SK-N-MC (cell line): ENCODE data around the gene FBXL7.

ENCODE experiments used
- DNase-seq: peaks from one replicate; pipeline ENCODE4 v3.0.0-alpha.2; 2011; ENCODE audit warnings: low read depth, low spot score
- H3K27ac ChIP-seq: fragments of 200-600 bp; sonication (generic); 2 replicates; pipeline ENCODE4 v1.5.1; 2016; ENCODE audit warnings: mixed run types
- H3K36me3 ChIP-seq: fragments of 200-600 bp; sonication (generic); 2 replicates; pipeline ENCODE4 v1.6.1; 2017; ENCODE audit warnings: antibody characterized with exemption, low read length, mixed read lengths; ENCODE audit not compliant: insufficient read depth
- H3K4me3 ChIP-seq: fragments of 200-600 bp; sonication (generic); 2 replicates; pipeline ENCODE4 v1.5.1; 2016
- H3K9ac ChIP-seq: fragments of 200-600 bp; sonication (generic); 2 replicates; pipeline ENCODE4 v1.8.0; 2017; ENCODE audit warnings: mixed run types, mixed read lengths; ENCODE audit not compliant: insufficient read length
- H3K9me3 ChIP-seq: fragments of 200-600 bp; sonication (generic); 2 replicates; pipeline ENCODE4 v1.6.1; 2017; ENCODE audit warnings: low read depth, mild to moderate bottlenecking, antibody characterized with exemption, low read length, moderate library complexity, mixed read lengths
- EZH2 ChIP-seq: fragments of 200-600 bp; sonication (generic); IDR thresholded peaks from one replicate; pipeline ENCODE4 v1.6.1; 2017; ENCODE audit warnings: antibody characterized with exemption
- FOXP2 ChIP-seq: optimal IDR thresholded peaks from 2 replicates; pipeline ENCODE3; 2011; ENCODE audit warnings: mild to moderate bottlenecking, moderate library complexity; ENCODE audit not compliant: insufficient read depth; ENCODE audit errors: extremely low read length, control extremely low read depth
- POLR2AphosphoS5 ChIP-seq: IDR thresholded peaks from 2 replicates; pipeline ENCODE4 v1.6.1; 2012; ENCODE audit warnings: mild to moderate bottlenecking, low read depth, low read length, borderline replicate concordance

FBXL7 gene

GRCh38 chr5:15474143-15474719, 25.7 kb upstream of the FBXL7 start:
- no peak overlapping the region for H3K4me3 ChIP-seq
- no peak for DNase-seq
- no peaks in the 10 kb centered on the region for H3K36me3 ChIP-seq
- H3K9ac ChIP-seq = no peak overlapping the region
- TF ChIP-seq FOXP2 = no peak
- no peak overlapping the region for H3K27ac ChIP-seq
- H3K9me3 ChIP-seq = no peaks in the 10 kb centered on the region

DNA sequence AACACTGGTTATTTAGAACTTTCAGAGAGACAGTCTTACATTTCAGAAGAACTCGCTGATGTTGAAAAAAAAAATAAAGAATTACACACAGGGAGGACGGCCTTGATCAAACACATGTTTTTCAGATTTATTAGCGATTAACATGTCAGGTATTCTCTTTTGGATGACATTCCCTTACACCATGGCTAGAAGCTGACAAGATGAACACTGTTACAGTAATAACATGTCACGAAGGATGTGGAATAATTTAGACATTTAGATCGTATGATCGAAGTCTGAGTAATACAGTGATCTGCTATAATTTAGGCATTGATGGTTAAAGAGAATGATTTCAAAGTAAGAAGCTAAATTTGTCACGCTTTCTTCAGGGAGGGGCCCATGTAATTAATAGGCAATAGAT, 24.6 kb upstream of the FBXL7 start:
- DNase-seq = no peak
- Histone ChIP-seq H3K36me3 (no peaks in the 10 kb centered on the region), H3K9me3 (no peaks in the 10 kb centered on the region), H3K27ac (no peak overlapping the region), H3K4me3 (no peak overlapping the region), H3K9ac (no peak overlapping the region)
- TF ChIP-seq POLR2AphosphoS5 (no peak), FOXP2 (no peak), EZH2 (no peak)

- no peak overlapping the region for H3K9ac ChIP-seq
- no peak overlapping the region for H3K4me3 ChIP-seq
- no peak overlapping the region for H3K27ac ChIP-seq
- TF ChIP-seq EZH2 = no peak
- H3K36me3 ChIP-seq = no peaks in the 10 kb centered on the region
- no peak for DNase-seq
- no peaks in the 10 kb centered on the region for H3K9me3 ChIP-seq
These were observed 23.0 kb upstream of the FBXL7 start for GRCh38 chr5:15476977-15477376.

DNA sequence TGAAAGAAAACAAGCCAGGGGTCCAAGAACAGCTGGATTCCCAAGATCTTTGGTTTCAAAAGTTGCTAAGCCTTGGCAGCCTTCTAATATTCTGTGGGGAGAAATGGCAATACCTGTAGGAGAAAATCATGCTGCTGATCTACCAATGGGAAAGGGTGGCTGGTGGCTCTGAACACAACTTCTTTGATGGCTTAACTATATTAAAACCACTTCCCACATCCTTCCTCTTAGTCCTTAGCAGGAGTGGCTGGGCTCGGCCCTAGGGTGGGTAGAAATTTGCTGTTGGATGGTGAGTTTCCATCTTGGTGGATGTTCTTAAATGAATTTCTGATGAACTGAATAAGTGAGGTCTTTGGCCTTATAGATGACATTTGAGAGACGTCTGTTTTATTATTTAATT, 19.5 kb upstream of the FBXL7 start:
- no peak overlapping the region for H3K27ac ChIP-seq
- TF ChIP-seq POLR2AphosphoS5 (no peak), FOXP2 (no peak), EZH2 (no peak)
- H3K36me3 ChIP-seq = no peaks in the 10 kb centered on the region
- DNase-seq = no peak
- H3K4me3 ChIP-seq = no peak overlapping the region
- no peaks in the 10 kb centered on the region for H3K9me3 ChIP-seq
- no peak overlapping the region for H3K9ac ChIP-seq

- no peaks in the 10 kb centered on the region for H3K9me3 ChIP-seq
- H3K36me3 ChIP-seq = no peaks in the 10 kb centered on the region
- no peak overlapping the region for H3K4me3 ChIP-seq
- H3K9ac ChIP-seq = no peak overlapping the region
- no peak for DNase-seq
- H3K27ac ChIP-seq = no peak overlapping the region
- no peak for TF ChIP-seq EZH2
- no peak for TF ChIP-seq POLR2AphosphoS5
- TF ChIP-seq FOXP2 = no peak
These were observed 16.5 kb upstream of the FBXL7 start for GRCh38 chr5:15483351-15484097.

DNA sequence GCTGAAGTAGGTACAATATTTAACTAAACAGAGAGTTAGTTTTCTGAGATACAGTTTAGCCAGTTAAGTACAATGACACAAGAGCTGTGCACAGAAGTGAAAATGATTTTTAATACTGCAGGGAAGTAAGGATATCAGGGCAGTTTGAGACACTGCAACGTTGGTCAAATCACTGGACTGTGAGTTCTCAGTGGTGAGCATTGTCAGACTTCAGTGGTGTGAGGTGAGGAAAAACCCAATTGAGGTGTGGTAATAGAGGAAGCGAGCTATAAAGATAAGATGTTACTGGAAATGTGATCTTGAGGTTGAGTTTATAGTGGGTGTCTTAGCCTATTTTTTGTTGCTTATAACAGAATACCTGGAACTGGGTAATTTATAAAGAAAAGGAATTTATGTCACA, 12.8 kb upstream of the FBXL7 start:
- TF ChIP-seq EZH2 (no peak), FOXP2 (no peak), POLR2AphosphoS5 (no peak)
- no peak overlapping the region for H3K4me3 ChIP-seq
- no peaks in the 10 kb centered on the region for H3K36me3 ChIP-seq
- no peak overlapping the region for H3K27ac ChIP-seq
- no peak for DNase-seq
- no peaks in the 10 kb centered on the region for H3K9me3 ChIP-seq
- H3K9ac ChIP-seq = no peak overlapping the region

GRCh38 chr5:15489571-15490235, 10.3 kb upstream of the FBXL7 start:
- TF ChIP-seq FOXP2 (no peak), EZH2 (no peak), POLR2AphosphoS5 (no peak)

DNA sequence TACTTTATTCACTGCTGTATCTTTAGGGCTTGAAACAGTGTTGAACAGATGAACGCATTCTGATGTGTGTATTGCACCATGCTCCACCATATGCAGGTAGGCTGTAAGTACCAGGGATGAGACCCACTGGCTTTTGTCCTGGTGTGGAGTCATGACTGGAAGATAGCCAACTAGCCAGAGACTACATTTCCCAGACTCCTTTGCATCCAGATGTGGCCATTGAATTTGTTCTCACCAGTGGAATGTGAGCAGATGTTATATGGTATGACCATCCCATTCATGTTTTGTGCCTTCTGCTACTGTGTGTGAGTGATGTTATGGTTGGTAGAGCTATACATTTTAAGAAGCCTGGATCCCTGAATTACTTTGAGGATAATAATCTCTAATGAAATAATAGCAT, 7.4 kb upstream of the FBXL7 start:
- Histone ChIP-seq H3K36me3 (no peaks in the 10 kb centered on the region), H3K4me3 (no peak overlapping the region), H3K9ac (no peak overlapping the region), H3K9me3 (no peaks in the 10 kb centered on the region), H3K27ac (no peak overlapping the region)
- no peak for DNase-seq
- TF ChIP-seq FOXP2 (no peak), EZH2 (no peak), POLR2AphosphoS5 (no peak)

More at GRCh38 chr5:15489571-15490235, 10.3 kb upstream of the FBXL7 start:
- Histone ChIP-seq H3K9ac (no peak overlapping the region), H3K9me3 (no peaks in the 10 kb centered on the region), H3K27ac (no peak overlapping the region), H3K36me3 (no peaks in the 10 kb centered on the region), H3K4me3 (no peak overlapping the region)
- DNase-seq = no peak

- H3K27ac ChIP-seq = no peak overlapping the region
- H3K9me3 ChIP-seq = no peaks in the 10 kb centered on the region
- no peaks in the 10 kb centered on the region for H3K36me3 ChIP-seq
- no peak overlapping the region for H3K4me3 ChIP-seq
- H3K9ac ChIP-seq = no peak overlapping the region
- DNase-seq = no peak
- TF ChIP-seq EZH2 (no peak), POLR2AphosphoS5 (no peak), FOXP2 (no peak)
These were observed 6.5 kb upstream of the FBXL7 start for GRCh38 chr5:15493501-15493900.
